Measurements from ENCODE around the gene FGF4.

The FGF4 gene

GRCh38 chr11:69807106-69807815 lies 32.1 kb upstream of the FGF4 start:
- DNase-seq (ENCODE audit: low read depth) = no peak

DNA sequence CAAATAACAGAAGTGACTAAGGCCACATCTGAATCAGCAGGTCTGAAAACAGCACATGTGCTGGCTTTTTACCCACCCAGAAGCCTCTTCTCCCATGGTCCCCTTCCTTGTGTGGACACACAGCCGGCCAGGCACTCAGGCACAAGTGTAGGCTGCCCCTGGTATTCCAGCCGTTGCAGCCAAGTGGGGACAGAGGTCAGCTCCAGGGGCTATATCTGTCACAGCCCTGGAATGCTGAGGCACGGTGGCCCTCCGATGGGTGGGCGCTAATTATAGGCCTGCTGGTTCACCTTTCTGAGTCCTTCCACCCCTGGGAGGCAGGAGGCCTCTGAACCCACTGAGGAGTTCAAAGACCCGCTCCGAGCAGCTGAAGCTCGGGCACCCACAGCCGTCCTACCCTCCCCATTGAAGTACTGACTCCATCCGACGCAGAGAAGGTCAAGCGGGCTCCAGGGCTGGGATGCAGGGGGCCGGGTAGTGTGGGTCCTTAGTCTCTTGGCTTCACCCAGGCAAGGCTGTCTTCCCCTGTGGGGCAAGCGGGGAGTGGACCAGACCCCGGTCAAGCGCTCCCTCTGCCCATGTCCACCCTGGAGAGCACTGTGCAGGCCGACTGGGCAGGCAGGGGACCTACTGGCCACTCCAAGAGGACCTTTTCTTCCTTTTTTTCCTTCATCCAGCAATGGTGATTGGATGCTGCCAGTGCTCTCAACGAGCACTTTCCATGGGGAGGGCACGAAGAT lies 29.8 kb upstream of the FGF4 start:
- DNase-seq (ENCODE audit: low read depth) = no peak

GRCh38 chr11:69803604-69804218 lies 28.6 kb upstream of the FGF4 start:
- DNase-seq (ENCODE audit: low read depth) = no peak

GRCh38 chr11:69803022-69803421 lies 27.9 kb upstream of the FGF4 start:
- DNase-seq (ENCODE audit: low read depth) = no peak

DNA sequence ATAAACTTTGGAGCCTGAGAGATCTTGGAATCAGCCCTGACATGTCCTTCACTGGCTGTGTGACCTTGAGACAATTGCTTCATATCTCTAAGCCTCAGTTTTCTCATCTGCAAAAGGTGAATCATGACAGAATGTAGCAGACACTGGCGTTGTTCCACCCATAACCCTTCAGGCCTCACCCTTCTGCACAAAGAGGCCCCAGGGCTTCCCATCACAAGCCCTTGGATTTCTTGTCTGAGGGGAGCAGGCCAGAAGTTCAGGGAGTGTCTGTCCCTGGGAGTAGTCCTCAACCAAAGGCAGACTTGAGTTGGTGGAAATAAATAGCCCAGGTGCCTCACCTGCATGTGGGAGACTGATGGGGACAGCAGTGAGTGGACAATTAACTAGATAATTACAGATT lies 27.4 kb upstream of the FGF4 start:
- DNase-seq (ENCODE audit: low read depth) = no peak

DNA sequence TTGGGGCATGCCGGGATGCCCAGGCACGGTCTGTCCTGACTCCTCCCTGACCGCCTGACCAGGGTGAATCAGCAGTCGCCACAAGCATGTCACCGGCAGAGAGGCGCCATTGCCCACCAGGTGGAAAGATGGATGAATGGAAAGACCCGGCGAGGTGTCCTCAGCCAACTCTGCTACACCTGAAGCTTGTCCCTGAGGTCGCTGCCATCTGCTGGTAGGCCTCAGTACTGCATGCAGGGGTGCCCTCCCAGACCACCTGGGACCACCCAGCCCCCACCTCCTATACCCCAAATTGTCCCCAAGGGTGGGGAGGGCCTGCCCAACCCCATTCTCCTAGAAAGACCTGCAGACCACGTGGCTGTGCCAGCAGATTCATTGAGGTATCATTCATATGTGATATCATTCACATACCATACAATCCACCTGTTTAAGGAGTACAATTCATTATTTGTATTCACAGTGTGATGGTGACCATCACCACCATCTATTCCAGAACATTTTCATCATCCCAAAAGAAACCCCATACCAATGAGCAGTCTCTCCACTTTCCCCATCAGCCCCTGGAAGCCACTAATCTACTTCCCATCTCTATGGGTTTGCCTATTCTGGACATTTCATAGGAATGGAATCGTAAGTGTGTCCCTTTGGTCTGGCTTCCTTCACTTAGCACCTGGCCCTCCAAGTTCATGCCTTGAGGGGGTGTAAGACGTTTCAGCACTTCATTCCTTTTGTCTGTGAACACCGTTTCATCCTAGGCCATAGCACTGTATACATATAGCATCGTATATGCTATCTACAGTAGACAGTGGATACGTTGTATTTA lies 26.6 kb upstream of the FGF4 start:
- DNase-seq (ENCODE audit: low read depth) = no peak

DNA sequence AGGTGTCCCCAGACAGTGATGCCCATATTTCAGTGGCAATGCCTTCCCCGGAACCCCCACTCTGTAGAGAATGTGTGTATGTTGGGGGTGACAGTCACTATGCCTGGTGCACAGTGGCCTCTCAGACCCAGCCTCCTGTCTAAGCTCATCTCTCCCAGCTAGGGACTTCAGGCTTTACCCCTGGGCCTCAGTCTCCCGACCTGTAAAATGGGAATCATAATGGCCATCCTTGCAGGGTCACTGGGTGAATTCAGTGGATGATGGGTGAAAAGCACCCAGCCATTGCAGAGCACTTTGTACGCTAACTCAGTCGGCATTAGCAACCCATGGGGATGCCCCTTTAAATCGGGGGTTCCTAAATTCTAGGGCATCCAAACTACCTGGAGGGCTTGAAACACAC lies 25.1 kb upstream of the FGF4 start:
- DNase-seq (ENCODE audit: low read depth) = no peak

DNA sequence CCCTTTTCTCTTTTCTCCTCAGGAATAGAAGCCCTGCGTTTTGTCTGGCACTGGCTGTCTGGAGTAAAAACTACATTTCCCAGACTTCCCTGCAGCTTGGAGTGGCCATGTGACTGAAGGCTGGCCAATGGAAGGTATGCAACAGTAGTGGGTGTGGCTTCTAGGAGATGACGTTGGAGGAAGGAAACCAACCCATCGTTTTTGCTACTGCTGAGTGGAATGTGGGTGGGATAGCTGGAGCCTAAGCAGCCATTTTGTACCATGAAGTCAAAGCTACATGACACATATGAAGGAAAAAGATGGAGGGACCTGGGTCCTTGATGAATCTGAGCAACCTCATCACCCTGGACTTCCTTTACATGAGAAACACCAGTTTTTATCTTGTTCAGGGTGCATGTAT lies 24.4 kb upstream of the FGF4 start:
- no peak for DNase-seq (ENCODE audit: low read depth)

DNA sequence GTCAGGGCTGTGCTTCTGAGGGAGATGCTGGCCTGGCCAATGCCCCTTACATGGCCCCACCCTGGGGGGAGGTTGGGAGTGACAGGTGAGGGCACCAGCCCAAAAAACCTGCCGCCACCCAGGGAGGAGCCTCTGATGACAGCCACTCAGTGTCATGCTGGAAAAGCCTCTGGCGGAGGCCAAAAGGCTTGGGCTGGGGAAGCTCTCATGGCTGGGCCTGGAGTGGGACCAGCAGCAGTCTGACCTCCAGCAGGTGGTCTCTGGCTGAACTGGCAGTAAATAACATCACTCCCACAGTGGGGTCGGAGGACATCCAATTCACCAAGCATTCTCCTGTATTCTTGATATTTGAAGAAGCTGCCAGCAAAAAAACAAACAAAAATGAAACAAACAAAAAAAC lies 24.0 kb upstream of the FGF4 start:
- no peak for DNase-seq (ENCODE audit: low read depth)

DNA sequence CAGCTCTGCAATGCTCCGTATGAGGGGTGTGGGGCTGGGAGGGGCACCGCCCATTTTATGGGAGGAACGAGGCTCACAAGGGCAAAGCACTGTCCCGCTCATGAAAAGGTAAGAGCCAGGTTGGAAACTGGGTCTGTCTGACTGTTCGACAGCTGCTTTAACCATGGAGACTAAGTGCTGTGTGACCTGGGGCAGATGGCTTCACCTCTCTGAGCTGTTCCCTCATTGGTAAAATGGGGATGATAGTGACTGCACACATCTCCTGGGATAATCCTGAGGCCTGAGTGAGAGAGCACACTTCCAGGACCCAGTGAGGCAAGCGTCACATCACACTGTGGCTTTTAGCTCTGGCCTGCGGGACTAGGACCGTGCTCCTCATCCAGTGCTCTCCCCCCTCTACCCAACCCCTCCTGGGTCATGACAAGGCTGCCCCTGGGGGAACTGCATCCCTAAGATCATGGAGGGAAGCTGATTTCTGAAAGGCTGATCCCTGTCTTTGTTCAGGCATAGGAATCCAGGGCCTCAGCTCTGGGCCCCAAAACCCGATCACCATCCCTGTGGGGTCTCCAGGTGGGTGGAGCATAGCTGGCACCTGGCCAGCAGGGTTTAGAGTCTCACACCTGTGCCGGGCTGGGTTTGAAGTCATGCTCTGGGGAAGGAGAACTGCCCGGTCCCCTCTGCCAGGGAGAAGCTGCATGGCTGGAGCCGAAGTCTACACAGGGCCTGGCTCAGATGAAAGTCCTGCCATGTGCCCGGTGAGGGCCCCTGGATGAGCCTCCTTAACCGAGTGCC lies 22.8 kb upstream of the FGF4 start:
- DNase-seq (ENCODE audit: low read depth) = no peak

GRCh38 chr11:69797156-69797555 lies 22.0 kb upstream of the FGF4 start:
- DNase-seq (ENCODE audit: low read depth) = no peak

DNA sequence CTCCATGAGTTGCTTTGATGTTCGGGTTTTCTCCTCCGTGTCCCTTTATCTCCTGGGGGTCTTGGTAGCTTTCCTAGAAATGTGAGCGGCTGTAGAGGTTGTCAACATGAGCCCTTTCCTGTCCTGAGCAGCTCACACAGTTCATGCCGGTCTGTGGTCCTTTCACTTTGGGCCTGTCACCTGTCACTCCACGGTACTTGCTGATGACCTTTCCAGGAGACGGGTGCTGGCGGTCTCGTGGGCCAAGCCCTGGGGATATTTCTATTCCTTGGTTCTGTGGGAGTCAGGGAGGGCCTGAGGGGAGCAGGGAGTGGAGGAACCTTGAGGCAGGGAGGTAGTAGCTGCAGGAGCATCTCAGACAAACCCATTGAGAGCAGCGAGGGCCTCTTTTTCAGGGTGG lies 20.9 kb upstream of the FGF4 start:
- DNase-seq (ENCODE audit: low read depth) = no peak

GRCh38 chr11:69791276-69792180 lies 16.4 kb upstream of the FGF4 start:
- DNase-seq (ENCODE audit: low read depth) = no peak

DNA sequence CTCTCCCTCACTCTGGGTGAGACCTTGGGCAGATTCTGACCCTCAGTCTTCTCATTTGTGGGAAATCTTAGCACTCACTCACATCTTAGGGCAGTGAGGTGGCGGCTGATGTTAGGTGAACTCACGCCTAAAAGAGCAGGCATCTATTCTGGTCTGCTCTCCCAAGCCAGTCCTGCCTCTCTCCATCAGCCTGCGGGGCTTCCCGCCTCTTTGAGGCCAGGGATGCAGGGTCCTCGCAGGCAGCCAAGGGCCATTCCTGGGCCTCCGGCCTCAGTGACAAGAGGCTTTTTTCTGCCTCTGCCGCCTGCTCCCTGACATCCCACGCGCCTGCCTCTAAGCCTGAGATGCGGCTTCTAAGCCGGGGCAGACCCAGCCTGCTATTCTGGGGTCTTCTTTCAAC lies 13.8 kb upstream of the FGF4 start:
- DNase-seq (ENCODE audit: low read depth) = no peak

DNA sequence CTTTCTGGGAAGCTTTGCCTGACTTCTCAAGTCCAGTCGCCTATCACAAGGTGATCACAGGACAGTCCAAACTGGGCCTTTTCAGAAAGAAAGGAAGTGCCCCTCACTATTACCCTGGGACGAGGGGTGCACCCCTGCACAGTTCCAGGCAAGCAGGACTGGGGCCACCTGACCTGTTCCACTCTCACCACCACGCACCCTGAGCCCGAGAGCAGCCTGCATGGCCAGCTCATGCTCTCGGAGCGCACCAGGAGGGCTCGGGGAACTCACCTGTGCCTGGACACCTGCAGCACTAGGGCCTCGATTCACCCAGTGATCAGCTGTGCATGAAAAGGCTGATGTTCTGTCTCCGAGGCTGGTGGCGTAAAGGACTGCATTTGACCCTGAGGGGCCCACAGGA lies 12.8 kb upstream of the FGF4 start:
- DNase-seq (ENCODE audit: low read depth) = no peak

- DNase-seq (ENCODE audit: low read depth) = no peak
These were observed 12.3 kb upstream of the FGF4 start for GRCh38 chr11:69787457-69787856.

GRCh38 chr11:69781241-69781640 lies 6.1 kb upstream of the FGF4 start:
- DNase-seq (ENCODE audit: low read depth) = no peak

DNA sequence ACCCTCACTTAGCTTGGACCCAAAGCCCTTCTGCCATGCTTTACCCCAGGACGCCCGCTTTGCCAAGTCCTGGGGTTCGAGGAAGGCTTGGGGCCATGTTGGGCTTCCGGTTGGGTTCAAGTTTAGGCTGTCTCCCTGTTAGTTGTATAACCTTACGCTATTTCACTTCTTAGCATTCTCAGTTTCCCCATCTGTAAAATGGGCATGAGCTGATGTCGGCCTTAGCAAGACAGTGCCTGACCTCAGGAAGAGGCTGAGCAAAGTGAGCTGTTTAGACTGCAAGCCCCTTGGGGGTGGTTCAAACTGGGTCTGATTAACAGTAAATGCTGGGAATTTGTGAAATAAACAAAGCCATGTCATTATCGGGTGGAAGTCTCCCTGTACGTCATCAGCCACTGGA lies 3.2 kb upstream of the FGF4 start:
- no peak for DNase-seq (ENCODE audit: low read depth)

DNA sequence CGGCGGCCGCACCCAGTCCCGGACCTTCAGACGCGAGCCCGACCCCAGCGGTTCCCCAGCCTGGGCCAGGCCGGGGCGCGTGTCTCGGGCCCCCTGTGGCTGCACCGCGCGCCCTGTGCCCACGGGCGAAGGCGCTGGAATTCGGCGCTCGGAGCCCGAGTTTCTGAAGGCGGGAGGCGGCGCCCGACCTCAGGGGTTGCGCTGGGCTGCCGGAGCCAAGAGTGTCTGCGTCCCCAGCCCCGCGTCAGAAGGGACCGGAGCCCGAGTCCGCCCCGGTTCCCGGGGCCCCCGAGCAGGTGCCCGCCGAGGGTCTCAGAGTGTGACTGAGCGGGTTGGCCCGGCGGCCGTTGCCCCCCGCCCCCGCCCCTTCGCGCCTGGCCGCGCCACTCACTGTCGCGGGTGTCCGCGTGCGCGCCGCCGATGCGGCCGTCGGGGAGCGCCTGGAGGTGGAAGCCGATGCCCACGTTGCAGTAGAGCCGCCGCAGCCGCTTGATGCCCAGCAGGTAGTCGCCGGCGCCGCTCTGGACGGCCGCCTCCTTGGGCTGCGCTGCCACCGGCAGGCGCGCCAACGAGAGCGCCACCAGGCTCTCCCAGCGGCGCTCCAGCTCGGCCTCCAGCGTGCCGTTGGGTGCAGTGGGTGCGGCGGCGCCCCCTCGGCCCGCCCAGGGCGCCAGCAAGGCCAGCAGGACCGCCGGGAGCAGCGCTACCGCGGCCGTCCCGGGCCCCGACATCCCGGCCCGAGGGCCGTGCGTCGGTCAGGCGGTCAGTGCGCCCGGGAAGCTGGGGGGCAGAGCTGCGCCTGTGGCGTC lies 583 bp downstream of the FGF4 start:
- no peak for DNase-seq (ENCODE audit: low read depth)

All from stimulated activated CD4-positive, alpha-beta T cell treated with anti-CD3 and anti-CD28 coated beads, Interleukin-2, amount 100 ng/mL, for 4 hours (primary cell).